SK-N-SH (cell line): ENCODE data around the gene CRYBG1. TPM values are rescaled to one million over a fixed set of nuclear protein-coding genes. Genes with fewer than 3 reads are reported as not detected.

Experiments used
- CTCF ChIA-PET: fragments of 300-600, 350-600 bp; formaldehyde crosslinking; extraction: SDS; loops from one replicate; lab custom pipeline; 2021; lab: Yijun Ruan, JAX
- POLR2A ChIA-PET: fragments of 350-600 bp; sonication (Branson Sonifier 250); formaldehyde crosslinking; extraction: SDS; loops from one replicate; lab custom pipeline; 2020; ENCODE audit warnings: antibody characterized with exemption, inconsistent platforms; lab: Yijun Ruan, JAX
- DNase-seq: peaks from one replicate; pipeline ENCODE4 v3.0.0; 2012
- H2AFZ ChIP-seq: fragments of 200-600 bp; sonication (generic); 2 replicates; pipeline ENCODE4 v1.8.1; 2016; ENCODE audit warnings: antibody characterized with exemption, mild to moderate bottlenecking, low read depth
- H3F3A ChIP-seq: fragments of 200-600 bp; sonication (generic); replicated peaks from 2 replicates; pipeline ENCODE3; 2016; ENCODE audit warnings: antibody characterized with exemption, mild to moderate bottlenecking; ENCODE audit not compliant: insufficient read depth
- H3K27ac ChIP-seq, 2 experiments: fragments of 200-500 bp in 1 of 2; fragments of 200-600 bp in 1 of 2; sonication (Bioruptor generic) in 1 of 2; sonication (generic), shearing (Covaris generic) in 1 of 2; 2 replicates each; pipeline versions ENCODE4 v1.5.1 to v1.6.1; 2014 to 2016; ENCODE audit warnings: low read depth in 2 of 2, inconsistent platforms in 1 of 2, low read length in 1 of 2, mild to moderate bottlenecking in 1 of 2, mixed read lengths in 1 of 2
- H3K27me3 ChIP-seq: fragments of 200-600 bp; sonication (generic), shearing (Covaris generic); 2 replicates; pipeline ENCODE4 v1.6.1; 2016; ENCODE audit warnings: mixed run types; ENCODE audit not compliant: insufficient read depth
- H3K36me3 ChIP-seq, 2 experiments: fragments of 200-500 bp in 1 of 2; fragments of 200-600 bp in 1 of 2; sonication (Bioruptor generic) in 1 of 2; sonication (generic) in 1 of 2; replicated peaks in 1 of 2; 2 replicates each; pipeline versions ENCODE3 to v1.5.1; 2014 to 2016; ENCODE audit warnings: low read length in 1 of 2, mild to moderate bottlenecking in 1 of 2; ENCODE audit not compliant: insufficient read depth in 2 of 2, control insufficient read depth in 1 of 2
- H3K4me1 ChIP-seq, 2 experiments: fragments of 200-500 bp in 1 of 2; fragments of 200-600 bp in 1 of 2; sonication (Bioruptor generic) in 1 of 2; sonication (generic), shearing (Covaris generic) in 1 of 2; 2 replicates each; pipeline versions ENCODE4 v1.5.1 to v1.6.1; 2014 to 2016; ENCODE audit warnings: low read depth in 1 of 2, low read length in 1 of 2, mixed run types in 1 of 2; ENCODE audit not compliant: insufficient read depth in 2 of 2, control insufficient read depth in 1 of 2
- H3K4me2 ChIP-seq: fragments of 200-600 bp; sonication (generic), shearing (Covaris generic); 2 replicates; pipeline ENCODE4 v1.6.1; 2017; ENCODE audit warnings: mixed run types
- H3K4me3 ChIP-seq, 2 experiments: fragments of 200-500 bp in 1 of 2; fragments of 200-600 bp in 1 of 2; sonication (Bioruptor generic) in 1 of 2; sonication (generic), shearing (Covaris generic) in 1 of 2; 2 replicates each; pipeline versions ENCODE4 v1.5.1 to v1.8.1; 2014 to 2016; ENCODE audit warnings: low read depth in 2 of 2, inconsistent platforms in 1 of 2, low read length in 1 of 2, mild to moderate bottlenecking in 1 of 2, mixed read lengths in 1 of 2, moderate library complexity in 1 of 2
- H3K79me2 ChIP-seq: fragments of 200-600 bp; sonication (generic); 2 replicates; pipeline ENCODE4 v1.8.1; 2017; ENCODE audit warnings: mild to moderate bottlenecking; ENCODE audit not compliant: insufficient read depth
- H3K9ac ChIP-seq: fragments of 200-600 bp; sonication (generic); 2 replicates; pipeline ENCODE4 v1.6.1; 2017; ENCODE audit warnings: mixed run types
- H3K9me2 ChIP-seq: fragments of 200-600 bp; sonication (generic); 2 replicates; pipeline ENCODE4 v1.6.1; 2017; ENCODE audit warnings: mixed run types
- H3K9me3 ChIP-seq: fragments of 200-600 bp; sonication (generic); 2 replicates; pipeline ENCODE4 v1.6.1; 2017; ENCODE audit warnings: mixed run types, mild to moderate bottlenecking, moderate library complexity
- H4K20me1 ChIP-seq: fragments of 200-600 bp; sonication (generic); 2 replicates; pipeline ENCODE4 v1.6.1; 2017; ENCODE audit warnings: mild to moderate bottlenecking, mixed run types; ENCODE audit not compliant: insufficient read depth
- CTCF ChIP-seq: fragments of 200-600 bp; sonication (generic); IDR thresholded peaks from 2 replicates; pipeline ENCODE4 v1.6.1; 2017; ENCODE audit warnings: antibody characterized with exemption, mild to moderate bottlenecking, moderate library complexity
- ELF1 ChIP-seq: IDR thresholded peaks from 2 replicates; pipeline ENCODE4 v1.4.0; 2012
- EP300 ChIP-seq, 2 experiments: IDR thresholded peaks; 2 replicates each; pipeline versions ENCODE4 v1.4.0 to v1.6.1; 2012; ENCODE audit warnings: borderline replicate concordance in 1 of 2, low read depth in 1 of 2, low read length in 1 of 2
- EZH2phosphoT487 ChIP-seq: fragments of 200-600 bp; sonication (generic); IDR thresholded peaks from 2 replicates; pipeline ENCODE4 v1.6.1; 2017; ENCODE audit warnings: low read depth, mixed run types, mild to moderate bottlenecking, antibody characterized with exemption, moderate library complexity, borderline replicate concordance
- FOSL2 ChIP-seq: IDR thresholded peaks from 2 replicates; pipeline ENCODE4 v1.4.0; 2012; ENCODE audit warnings: low read depth, mild to moderate bottlenecking, moderate library complexity, borderline replicate concordance
- FOXJ3 ChIP-seq: sonication (generic); formaldehyde crosslinking; IDR thresholded peaks from 2 replicates; pipeline ENCODE4 v1.5.1; 2020; ENCODE audit warnings: mild to moderate bottlenecking, missing genetic modification reagents
- GABPA ChIP-seq: IDR thresholded peaks from 2 replicates; pipeline ENCODE4 v1.4.0; 2012; ENCODE audit warnings: low read depth, mild to moderate bottlenecking
- JUND ChIP-seq: IDR thresholded peaks from 2 replicates; pipeline ENCODE4 v1.4.0; 2012
- MEF2A ChIP-seq: IDR thresholded peaks from 2 replicates; pipeline ENCODE4 v1.4.0; 2012; ENCODE audit warnings: low read depth, borderline replicate concordance
- MXI1 ChIP-seq: IDR thresholded peaks from 2 replicates; pipeline ENCODE4 v1.6.1; 2012; ENCODE audit warnings: mild to moderate bottlenecking, low read depth, low read length, improper control_type of control experiment
- NFIC ChIP-seq: IDR thresholded peaks from 2 replicates; pipeline ENCODE4 v1.4.0; 2012; ENCODE audit warnings: borderline replicate concordance
- PBX3 ChIP-seq: IDR thresholded peaks from 2 replicates; pipeline ENCODE4; 2012
- POLR2AphosphoS5 ChIP-seq: IDR thresholded peaks from 2 replicates; pipeline ENCODE4 v1.6.1; 2012; ENCODE audit warnings: low read depth, low read length
- RAD21 ChIP-seq: IDR thresholded peaks from 2 replicates; pipeline ENCODE4 v1.6.1; 2012; ENCODE audit warnings: mild to moderate bottlenecking, low read length
- RXRA ChIP-seq: IDR thresholded peaks from 2 replicates; pipeline ENCODE4 v1.4.0; 2012; ENCODE audit warnings: low read depth, mild to moderate bottlenecking, borderline replicate concordance
- SIN3A ChIP-seq: IDR thresholded peaks from 2 replicates; pipeline ENCODE4 v1.6.1; 2012; ENCODE audit warnings: low read depth, mild to moderate bottlenecking, low read length, moderate library complexity, borderline replicate concordance
- TAF1 ChIP-seq: IDR thresholded peaks from 2 replicates; pipeline ENCODE4 v1.6.1; 2012; ENCODE audit warnings: low read depth, mild to moderate bottlenecking, low read length, moderate library complexity, borderline replicate concordance
- TCF12 ChIP-seq: IDR thresholded peaks from 2 replicates; pipeline ENCODE4 v1.4.0; 2012
- YY1 ChIP-seq: IDR thresholded peaks from 2 replicates; pipeline ENCODE4 v1.4.0; 2012; ENCODE audit warnings: low read depth, mild to moderate bottlenecking
- WGBS: methylation state at CpG from one replicate; pipeline ENCODE4 v1.1.6; 2017; ENCODE audit warnings: low lambda C conversion rate; 5-methylcytosine and 5-hydroxymethylcytosine counted together
- polyA plus RNA-seq, 3 experiments: library from polyadenylated mRNA; depleted of rRNA; stranded (reverse); fragments of >200 nt; gene quantifications; 2 replicates each; pipeline ENCODE4 v1.2.3, GENCODE V29; 2012
- TF ChIP-seq, protein P1 (sequence below): fragments of 150-350 bp; IDR thresholded peaks from 2 replicates; pipeline ENCODE4 v1.6.1; 2017; ENCODE audit warnings: antibody characterized with exemption, low read length, low read depth, borderline replicate concordance
- TF ChIP-seq, protein P2 (sequence below): IDR thresholded peaks from 2 replicates; pipeline ENCODE4 v1.4.0; 2012; ENCODE audit warnings: low read depth

Gene CRYBG1
- polyA plus RNA-seq, 1 of the 3 experiments (the other 2 are of a cell fraction): 13.8 TPM

DNA sequence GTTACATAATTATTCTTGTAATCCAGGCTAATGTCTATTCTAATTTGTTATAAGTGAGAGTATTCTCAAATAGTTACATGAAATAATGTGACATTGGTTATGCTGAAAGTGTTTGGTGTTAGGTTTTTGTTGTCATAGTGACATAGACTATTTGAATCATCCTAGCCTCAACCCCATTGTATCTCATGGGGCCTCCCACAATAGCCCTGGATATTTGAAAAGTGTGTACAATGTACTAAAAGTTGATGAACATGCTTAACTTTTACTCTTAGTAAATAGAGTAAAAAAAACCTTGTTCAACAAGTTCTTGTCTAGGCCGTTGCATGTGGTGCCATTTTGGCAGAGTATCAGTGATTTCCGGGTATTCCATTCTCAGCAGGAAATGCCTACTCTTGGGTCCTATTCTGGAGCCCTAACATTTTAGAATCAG lies 185.8 kb downstream of the CRYBG1 start:
- peak overlapping the region; percentile 38 for H3K4me2 ChIP-seq
- TF ChIP-seq MXI1 (no peak), GABPA (no peak), FOXJ3 (no peak), TCF12 (no peak), YY1 (peak; percentile 70; the same call in 1 of the 2 replicates), RAD21 (no peak), EZH2phosphoT487 (no peak)
- peaks cover 20 to 50% of the 10 kb centered on the region in 2 experiments for H3K36me3 ChIP-seq
- ChIA-PET POLR2A (no interaction called here), CTCF (interaction anchor here (1.1 to 1.8 kb wide), 2 partner anchors 21 to 207 kb away, joined by 3 to 5 read pairs; no protein-coding TSS in a partner anchor)
- peak overlapping the region; percentile 15; the same call in 1 of the 2 replicates for H2AFZ ChIP-seq
- H3K27ac ChIP-seq: peak overlapping the region; percentile 81 to 99
- H3K9me3 ChIP-seq: no peaks in the 10 kb centered on the region
- H3K4me1 ChIP-seq: peaks cover 0 to 24% of the 10 kb centered on the region in 2 experiments; a peak in 3 of 4 replicates
- DNase-seq: no peak
- no peaks in the 10 kb centered on the region for H3K9me2 ChIP-seq
- WGBS: 15% methylated on average over 2 of the region's 2 CpGs
- H3K4me3 ChIP-seq: no peak overlapping the region
- H3K27me3 ChIP-seq: no peaks in the 10 kb centered on the region
- peak overlapping the region; percentile 63; the same call in 1 of the 2 replicates for H3K9ac ChIP-seq
- H3K79me2 ChIP-seq: peaks cover 6% of the 10 kb centered on the region
- no peaks in the 10 kb centered on the region for H4K20me1 ChIP-seq
- H3F3A ChIP-seq: peaks cover 43% of the 10 kb centered on the region

DNA sequence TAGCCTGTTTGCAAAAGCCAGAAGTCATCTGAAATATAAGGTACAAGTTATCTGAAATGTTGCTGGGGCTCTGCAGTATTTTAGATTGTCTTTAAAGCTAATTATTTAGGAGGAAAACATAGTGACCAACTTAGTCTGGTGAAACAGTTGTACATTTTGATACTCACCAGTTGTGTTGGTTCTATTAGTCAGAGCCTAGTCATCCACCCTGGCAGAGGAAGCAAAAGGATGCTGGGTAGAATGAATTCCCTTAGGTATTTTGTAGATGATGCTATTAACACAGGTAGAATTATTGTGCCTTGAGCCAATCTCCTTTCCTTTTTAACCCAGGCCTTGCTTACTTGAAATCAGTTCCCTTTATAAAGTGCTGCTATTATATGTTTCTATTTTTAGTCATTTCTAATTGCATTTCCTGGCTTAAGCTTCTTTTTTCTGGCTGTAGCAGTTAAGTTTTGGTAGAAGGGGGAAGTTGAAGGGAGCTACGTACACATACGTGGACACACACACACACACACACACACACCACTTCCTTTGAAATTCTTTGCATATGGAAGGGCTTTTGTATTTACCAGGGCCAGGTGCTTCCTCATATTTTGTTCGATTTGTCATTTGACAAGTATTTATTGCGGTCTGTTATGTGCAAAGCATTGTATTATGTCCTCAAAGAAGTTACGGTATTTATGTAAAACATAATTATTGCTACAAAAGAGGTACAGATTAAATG lies 186.3 kb downstream of the CRYBG1 start:
- H3K27me3 ChIP-seq: no peaks in the 10 kb centered on the region
- H3K9ac ChIP-seq: peak overlapping the region; percentile 63; the same call in 1 of the 2 replicates
- TF ChIP-seq POLR2AphosphoS5 (peak; percentile 71; the same call in 1 of the 2 replicates), PBX3 (peak; percentile 90), YY1 (peak; percentile 15; the same call in 1 of the 2 replicates), ELF1 (peak; percentile 21; the same call in 1 of the 2 replicates), RXRA (0 out of 2 replicates have a peak, but pooled peaks have one; percentile 32), MEF2A (0 out of 2 replicates have a peak, but pooled peaks have one; percentile 47), JUND (peak; percentile 96), NFIC (peak; percentile 87), CTCF (no peak), EP300 (IDR thresholded peaks at IDR 0.05; ENCODE audit: borderline replicate concordance in 1 of 2, low read depth in 1 of 2, low read length in 1 of 2) (peak; percentile 21 to 91; a peak in 2 of 4 replicates), SIN3A (no peak), TCF12 (peak; percentile 97), TAF1 (no peak), FOSL2 (peak; percentile 93)
- TF ChIP-seq, protein P1, sequence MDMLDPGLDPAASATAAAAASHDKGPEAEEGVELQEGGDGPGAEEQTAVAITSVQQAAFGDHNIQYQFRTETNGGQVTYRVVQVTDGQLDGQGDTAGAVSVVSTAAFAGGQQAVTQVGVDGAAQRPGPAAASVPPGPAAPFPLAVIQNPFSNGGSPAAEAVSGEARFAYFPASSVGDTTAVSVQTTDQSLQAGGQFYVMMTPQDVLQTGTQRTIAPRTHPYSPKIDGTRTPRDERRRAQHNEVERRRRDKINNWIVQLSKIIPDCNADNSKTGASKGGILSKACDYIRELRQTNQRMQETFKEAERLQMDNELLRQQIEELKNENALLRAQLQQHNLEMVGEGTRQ: no peak
- TF ChIP-seq, protein P2, sequence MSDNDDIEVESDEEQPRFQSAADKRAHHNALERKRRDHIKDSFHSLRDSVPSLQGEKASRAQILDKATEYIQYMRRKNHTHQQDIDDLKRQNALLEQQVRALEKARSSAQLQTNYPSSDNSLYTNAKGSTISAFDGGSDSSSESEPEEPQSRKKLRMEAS: peak; percentile 45; the same call in 1 of the 2 replicates
- H3K79me2 ChIP-seq: peaks cover 6% of the 10 kb centered on the region
- peak overlapping the region; percentile 38 for H3K4me2 ChIP-seq
- H4K20me1 ChIP-seq: no peaks in the 10 kb centered on the region
- peak overlapping the region; percentile 81 to 99; a peak in 3 of 4 replicates for H3K27ac ChIP-seq
- peaks cover 23 to 50% of the 10 kb centered on the region in 2 experiments for H3K36me3 ChIP-seq
- H2AFZ ChIP-seq: peak overlapping the region; percentile 15; the same call in 1 of the 2 replicates
- H3K9me2 ChIP-seq: no peaks in the 10 kb centered on the region
- WGBS: 39% methylated on average over 5 of the region's 5 CpGs
- peaks cover 0 to 24% of the 10 kb centered on the region in 2 experiments; a peak in 3 of 4 replicates for H3K4me1 ChIP-seq
- no peak overlapping the region for H3K4me3 ChIP-seq
- POLR2A ChIA-PET: no interaction called here
- no peak for DNase-seq
- H3K9me3 ChIP-seq: no peaks in the 10 kb centered on the region
- CTCF ChIA-PET: interaction anchor here (1.1 to 1.8 kb wide), 2 partner anchors 20 to 207 kb away, joined by 3 to 5 read pairs; no protein-coding TSS in a partner anchor
- H3F3A ChIP-seq: peaks cover 43% of the 10 kb centered on the region
